LNCAP (cell line): Measurements from ENCODE around the gene G6PC2.

Experiments used
- TF ChIP-seq, protein P1 (sequence below): fragments of 450-650 bp; IDR thresholded peaks from 2 replicates; pipeline ENCODE4 v1.5.1; 2017; ENCODE audit warnings: mild to moderate bottlenecking

Gene G6PC2

GRCh38 chr2:168874368-168875054, 26.6 kb upstream of the G6PC2 start:
- TF ChIP-seq, protein P1, sequence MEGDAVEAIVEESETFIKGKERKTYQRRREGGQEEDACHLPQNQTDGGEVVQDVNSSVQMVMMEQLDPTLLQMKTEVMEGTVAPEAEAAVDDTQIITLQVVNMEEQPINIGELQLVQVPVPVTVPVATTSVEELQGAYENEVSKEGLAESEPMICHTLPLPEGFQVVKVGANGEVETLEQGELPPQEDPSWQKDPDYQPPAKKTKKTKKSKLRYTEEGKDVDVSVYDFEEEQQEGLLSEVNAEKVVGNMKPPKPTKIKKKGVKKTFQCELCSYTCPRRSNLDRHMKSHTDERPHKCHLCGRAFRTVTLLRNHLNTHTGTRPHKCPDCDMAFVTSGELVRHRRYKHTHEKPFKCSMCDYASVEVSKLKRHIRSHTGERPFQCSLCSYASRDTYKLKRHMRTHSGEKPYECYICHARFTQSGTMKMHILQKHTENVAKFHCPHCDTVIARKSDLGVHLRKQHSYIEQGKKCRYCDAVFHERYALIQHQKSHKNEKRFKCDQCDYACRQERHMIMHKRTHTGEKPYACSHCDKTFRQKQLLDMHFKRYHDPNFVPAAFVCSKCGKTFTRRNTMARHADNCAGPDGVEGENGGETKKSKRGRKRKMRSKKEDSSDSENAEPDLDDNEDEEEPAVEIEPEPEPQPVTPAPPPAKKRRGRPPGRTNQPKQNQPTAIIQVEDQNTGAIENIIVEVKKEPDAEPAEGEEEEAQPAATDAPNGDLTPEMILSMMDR: no peak

GRCh38 chr2:168884975-168885374, 16.1 kb upstream of the G6PC2 start:
- TF ChIP-seq, protein P1: no peak

- TF ChIP-seq, protein P1: no peak
Measured at GRCh38 chr2:168889635-168890005, 11.5 kb upstream of the G6PC2 start.

DNA sequence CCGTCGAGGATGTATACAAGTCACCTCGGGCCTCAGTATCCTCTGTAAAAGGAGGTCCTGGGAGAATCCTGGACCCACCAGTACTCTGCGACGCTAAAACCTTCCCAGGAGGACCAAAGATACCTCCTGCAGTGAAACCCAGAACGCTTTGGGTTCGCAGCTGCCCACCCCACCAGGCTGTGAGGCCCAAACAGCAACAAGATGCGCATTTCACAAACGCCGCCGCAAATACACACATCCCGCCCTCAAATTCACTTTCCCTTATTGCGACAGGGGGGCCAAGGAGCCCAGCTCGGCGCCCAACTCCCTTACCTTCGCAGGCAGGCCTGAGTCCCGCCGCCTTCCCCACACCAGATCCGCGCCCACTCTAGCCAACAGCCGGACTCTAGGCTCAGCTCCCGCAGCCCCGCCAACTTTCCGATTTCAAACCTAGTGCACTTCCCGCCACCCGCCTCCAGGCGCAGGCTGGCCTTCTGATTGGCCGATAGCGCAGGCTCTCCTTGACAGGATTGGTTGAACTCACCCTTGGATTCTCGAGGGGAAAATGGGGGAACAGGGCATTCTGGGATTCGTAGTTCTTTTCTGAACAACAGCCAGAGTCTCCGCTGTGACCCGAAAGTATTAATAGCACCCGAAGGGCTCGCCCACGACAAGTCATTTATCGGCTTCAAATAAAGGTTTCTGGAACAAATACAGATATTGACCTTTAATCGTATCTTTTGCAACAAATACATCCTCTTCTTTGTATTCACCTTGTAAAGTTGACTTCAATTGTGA, 10.9 kb upstream of the G6PC2 start, which contains the start of gene SPC25:
Gene SPC25, minus strand, starts transcription at position 425 of the 777 bp plus-strand sequence. CDS start 911 bp downstream, outside the sequence.
- TF ChIP-seq, protein P1: no peak

DNA sequence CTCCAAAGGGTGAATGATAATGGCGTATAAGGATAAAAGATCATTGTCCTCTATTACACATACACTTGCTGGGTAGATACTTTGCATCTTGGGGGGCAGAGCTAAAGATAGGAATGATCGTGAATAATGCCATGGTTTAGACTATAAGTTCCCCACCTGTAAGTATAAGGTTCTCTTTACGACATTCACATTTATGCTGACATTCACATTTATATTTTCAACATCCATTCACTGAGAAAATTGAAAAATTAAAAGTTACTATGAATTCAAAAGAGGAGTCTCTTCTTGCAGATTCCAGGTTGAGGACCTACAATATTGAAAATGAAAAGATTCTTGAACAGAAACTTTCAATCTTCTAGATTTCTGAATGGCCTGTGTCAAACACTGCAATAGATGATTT, 8.8 kb upstream of the G6PC2 start:
- TF ChIP-seq, protein P1: no peak

GRCh38 chr2:168894101-168894500, 7.0 kb upstream of the G6PC2 start:
- TF ChIP-seq, protein P1: no peak

DNA sequence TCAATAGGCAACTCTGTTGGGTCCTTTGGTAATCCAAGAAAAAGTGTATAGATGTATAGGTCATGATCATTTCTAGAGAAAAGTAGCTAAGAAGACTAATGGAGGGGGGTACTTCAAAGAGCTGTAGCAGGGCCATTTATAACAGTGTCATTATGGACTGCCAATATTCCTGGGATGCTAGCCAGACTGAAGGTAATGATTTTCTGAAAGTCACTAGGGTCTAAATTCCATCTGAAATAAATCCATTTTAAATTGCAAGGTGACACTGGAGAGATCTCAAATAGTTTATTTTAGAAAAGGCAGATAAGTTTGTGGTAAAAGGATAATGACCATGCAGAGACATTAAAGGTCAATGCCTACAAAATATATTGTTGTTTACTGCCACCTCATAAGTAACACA, 6.4 kb upstream of the G6PC2 start:
- TF ChIP-seq, protein P1: no peak
